Measurements from ENCODE around the gene JAK2. TPM values are rescaled to one million over a fixed set of nuclear protein-coding genes. Genes with fewer than 3 reads are reported as not detected.

JAK2 gene
- total RNA-seq, 4 donors from 2014 or later: 19.6 to 50.4 (median 30.1) TPM

GRCh38 chr9:5140151-5140550 is 155.1 kb downstream of the JAK2 start:
- DNase-seq (ENCODE audit: low spot score): no peak
- TF ChIP-seq, protein P1, sequence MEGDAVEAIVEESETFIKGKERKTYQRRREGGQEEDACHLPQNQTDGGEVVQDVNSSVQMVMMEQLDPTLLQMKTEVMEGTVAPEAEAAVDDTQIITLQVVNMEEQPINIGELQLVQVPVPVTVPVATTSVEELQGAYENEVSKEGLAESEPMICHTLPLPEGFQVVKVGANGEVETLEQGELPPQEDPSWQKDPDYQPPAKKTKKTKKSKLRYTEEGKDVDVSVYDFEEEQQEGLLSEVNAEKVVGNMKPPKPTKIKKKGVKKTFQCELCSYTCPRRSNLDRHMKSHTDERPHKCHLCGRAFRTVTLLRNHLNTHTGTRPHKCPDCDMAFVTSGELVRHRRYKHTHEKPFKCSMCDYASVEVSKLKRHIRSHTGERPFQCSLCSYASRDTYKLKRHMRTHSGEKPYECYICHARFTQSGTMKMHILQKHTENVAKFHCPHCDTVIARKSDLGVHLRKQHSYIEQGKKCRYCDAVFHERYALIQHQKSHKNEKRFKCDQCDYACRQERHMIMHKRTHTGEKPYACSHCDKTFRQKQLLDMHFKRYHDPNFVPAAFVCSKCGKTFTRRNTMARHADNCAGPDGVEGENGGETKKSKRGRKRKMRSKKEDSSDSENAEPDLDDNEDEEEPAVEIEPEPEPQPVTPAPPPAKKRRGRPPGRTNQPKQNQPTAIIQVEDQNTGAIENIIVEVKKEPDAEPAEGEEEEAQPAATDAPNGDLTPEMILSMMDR (IDR thresholded peaks at IDR 0.05): no peak
- no peak for ATAC-seq (ENCODE audit: low FRiP score)

DNA sequence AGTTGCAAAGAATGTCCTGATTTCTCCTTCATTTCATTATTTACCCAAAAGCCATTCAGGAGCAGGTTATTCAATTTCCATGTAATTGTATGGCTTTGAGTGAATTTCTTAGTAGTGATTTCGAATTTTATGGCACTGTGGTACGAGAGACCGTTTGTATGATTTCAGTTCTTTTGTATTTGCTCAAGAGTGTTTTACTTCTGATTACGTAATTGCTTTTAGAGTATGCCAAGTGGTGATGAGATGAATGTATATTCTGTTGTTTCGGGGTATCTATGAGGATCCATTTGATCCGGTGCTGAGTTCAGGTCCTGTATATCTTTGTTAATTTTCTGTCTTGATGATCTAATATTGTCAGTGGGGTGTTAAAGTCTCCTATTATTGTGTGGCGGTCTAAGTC is 159.1 kb downstream of the JAK2 start:
- TF ChIP-seq, protein P1 (IDR thresholded peaks at IDR 0.05): no peak
- DNase-seq (ENCODE audit: low spot score): no peak
- no peak for ATAC-seq (ENCODE audit: low FRiP score)

DNA sequence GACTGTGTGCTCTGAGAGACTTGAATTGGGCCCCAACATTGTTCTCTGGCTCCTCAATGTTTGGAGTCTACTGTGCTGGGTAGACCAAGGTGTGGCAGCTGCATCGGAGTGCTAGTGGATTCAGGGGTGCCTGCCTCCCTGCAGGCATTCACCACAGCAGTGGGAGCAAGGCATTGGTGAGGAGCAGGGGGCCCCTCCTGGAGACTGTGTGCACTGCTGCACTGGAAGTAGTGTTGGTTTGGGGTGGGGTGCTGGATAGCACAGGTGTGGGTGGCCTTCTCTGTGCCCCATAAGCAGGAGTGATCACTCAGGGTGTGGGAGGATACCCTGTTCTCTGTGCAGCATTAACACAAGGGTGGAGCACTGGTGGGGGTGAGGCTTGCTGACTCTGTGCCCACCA is 161.2 kb downstream of the JAK2 start:
- no peak for ATAC-seq (ENCODE audit: low FRiP score)
- TF ChIP-seq, protein P1 (IDR thresholded peaks at IDR 0.05): no peak
- no peak for DNase-seq (ENCODE audit: low spot score)

Other genes with a start within 250 kb of the JAK2 start
- gene AK3, start 244.1 kb upstream of the JAK2 start, total RNA-seq: 10 to 100 TPM; 77.6 to 99.4 (median 88.6) TPM
- gene RCL1, start 192.3 kb upstream of the JAK2 start, total RNA-seq: 10 to 100 TPM; 54.1 to 97.3 (median 88.8) TPM
- gene INSL6, start 200.4 kb downstream of the JAK2 start, total RNA-seq: not detected
- not detected for gene INSL4, start 246.1 kb downstream of the JAK2 start, total RNA-seq